GM18505 (cell line): ENCODE measurements around the gene POU3F1.
"Not testable (repeated sequence)": the region's sequence is repeated elsewhere in the genome, so short reads cannot be mapped to it uniquely, and the experiment has no call there.

Source experiments
- ATAC-seq: cut with Tn5 transposase; IDR thresholded peaks from one replicate; pipeline ENCODE4 v1.9.1; 2021; ENCODE audit not compliant: unreplicated experiment
- POLR2A ChIP-seq: IDR thresholded peaks from 4 replicates; pipeline ENCODE4 v1.6.1; 2011; ENCODE audit warnings: borderline replicate concordance; ENCODE audit not compliant: insufficient read depth, insufficient read length; ENCODE audit errors: extremely low read depth

The POU3F1 gene

DNA sequence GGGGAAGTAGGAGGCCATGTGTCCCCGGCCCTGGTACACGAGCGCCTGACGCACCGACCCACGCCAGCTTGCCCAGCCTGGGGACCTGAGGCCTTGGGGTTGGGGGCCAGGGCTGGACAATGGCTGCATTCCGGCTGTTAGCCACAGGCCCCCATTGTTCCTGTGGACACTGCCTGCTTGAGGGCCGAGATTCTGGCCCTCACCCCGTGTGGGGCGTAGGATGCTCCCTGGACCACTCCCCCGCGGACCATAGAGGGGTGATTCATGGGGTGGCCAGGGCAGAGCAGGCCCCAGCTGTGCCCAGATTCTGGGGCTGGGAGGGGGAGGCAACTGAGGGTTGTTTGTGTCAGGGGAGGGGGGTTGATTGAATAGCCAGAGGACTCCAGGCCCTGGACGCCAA, 11.7 kb downstream of the POU3F1 start:
- no peak for TF ChIP-seq POLR2A
- ATAC-seq: no peak

GRCh38 chr1:38032992-38033391, 13.6 kb downstream of the POU3F1 start:
- not testable (repeated sequence) for ATAC-seq

GRCh38 chr1:38031513-38031866, 15.1 kb downstream of the POU3F1 start:
- no peak for ATAC-seq
- no peak for TF ChIP-seq POLR2A

DNA sequence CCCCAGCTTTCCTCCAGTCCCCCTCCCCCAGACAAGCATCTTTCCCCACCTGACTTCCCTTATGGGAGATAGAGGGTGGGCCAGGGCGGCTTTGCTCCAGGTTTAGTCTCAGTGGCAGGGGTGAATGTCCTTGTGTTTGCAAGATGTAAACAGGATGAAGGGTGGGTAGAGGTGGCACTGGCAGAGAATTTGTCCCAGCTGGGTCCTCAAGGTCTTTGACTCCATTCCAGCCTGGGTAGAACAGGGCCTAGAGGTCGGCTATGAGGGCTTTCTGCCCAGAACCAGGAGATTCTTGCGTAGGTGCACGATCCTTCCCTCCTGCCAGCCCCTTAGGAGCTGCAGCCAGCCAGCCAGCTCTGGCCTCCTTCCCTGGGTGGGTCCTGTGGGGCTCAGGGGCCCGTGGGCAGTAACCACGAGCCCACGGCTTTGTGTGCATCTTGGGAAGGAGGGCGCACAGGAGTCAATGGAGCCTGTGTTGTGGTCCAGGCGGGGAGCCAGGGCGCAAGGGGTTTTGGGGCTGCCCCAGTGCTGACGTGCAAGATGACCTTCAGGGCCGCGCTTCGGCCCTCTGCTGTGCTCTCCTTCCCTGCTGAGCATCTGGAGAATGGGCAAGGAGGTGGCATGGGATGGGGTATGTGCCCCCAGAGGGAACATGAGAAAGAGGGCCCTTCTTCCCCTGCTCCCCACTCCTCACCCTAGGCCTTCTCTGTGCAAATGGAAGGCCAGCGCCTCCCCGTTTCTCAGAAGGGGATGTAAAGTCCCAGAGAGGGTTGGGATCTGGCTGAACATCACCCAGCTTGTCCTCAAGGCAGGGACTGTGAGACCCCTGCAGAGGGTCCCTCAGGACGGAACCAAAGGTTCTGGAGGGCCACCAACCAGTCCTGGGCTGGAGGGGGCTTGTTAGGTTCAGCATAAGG, 15.7 kb downstream of the POU3F1 start:
- no peak for ATAC-seq
- TF ChIP-seq POLR2A: no peak

DNA sequence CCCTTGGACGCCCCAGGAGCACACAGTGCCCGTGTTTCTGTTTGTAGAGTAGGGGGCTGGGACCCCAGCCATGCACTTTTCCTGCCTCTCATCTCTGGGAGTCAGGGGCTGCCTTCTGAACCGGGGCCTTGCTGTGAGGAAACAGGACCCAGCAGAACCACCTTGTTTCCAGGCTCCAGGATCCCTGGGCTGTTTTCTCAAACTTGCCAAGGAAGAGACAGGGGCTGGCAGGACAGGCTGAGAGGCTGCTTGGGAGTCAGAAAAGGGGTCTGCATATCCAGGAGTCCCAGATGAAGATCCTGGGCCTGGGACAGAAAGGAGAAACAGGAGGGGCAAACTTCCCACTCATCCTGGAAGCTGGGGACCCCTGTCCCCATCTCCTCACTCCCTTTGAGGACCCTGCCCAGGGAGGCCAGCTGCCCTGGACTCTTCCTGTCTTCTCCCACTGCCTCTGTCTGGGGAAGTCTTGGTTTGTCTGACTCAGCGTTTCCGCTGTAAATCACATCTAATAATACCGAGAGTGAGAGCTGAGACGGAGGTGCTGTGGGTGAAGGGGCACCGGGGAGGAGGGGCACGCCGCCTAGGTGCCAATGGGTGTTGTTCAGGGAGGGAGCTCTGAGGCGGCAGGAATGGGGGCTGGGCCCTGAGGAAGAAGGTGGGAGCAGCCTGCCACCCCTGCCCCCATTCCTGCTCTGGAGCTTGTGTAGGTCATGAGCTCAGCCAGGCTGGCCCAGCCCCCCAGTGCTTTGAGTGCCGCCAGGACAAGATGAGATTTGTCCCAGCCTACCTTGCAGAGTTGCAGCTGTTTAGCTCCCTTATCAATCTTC, 16.7 kb downstream of the POU3F1 start:
- TF ChIP-seq POLR2A: peak; percentile 41
- no peak for ATAC-seq

DNA sequence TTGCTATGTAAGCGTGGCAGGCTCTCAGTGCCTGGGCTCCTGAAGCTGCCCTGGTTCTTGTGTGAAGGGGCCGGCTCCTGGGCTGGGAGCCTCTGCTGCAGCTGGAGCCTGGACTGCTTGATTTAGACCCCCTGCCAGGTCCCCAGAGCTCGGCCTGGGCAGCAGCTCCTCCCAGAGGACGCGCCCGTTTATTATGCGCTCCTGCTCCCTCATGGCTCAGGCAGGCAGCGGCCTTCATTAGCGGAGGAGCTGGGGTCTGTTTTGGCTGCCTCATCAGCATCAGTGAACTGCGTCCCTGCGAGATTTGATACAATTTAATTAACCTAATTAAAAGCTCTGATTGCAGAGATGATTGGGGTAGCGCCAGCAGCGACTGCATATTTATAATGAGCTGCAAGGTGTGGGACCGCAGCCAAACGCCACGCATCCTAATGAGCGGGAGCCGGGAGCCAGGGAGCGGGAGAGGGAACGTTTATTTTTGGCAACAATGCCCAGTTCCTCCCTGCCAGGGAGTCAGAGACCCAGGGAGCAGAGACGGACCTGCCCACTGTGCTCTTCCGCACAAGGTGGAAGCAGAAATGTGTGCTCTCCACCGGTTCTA, 17.4 kb downstream of the POU3F1 start:
- no peak for TF ChIP-seq POLR2A
- no peak for ATAC-seq

GRCh38 chr1:38028671-38029070, 17.9 kb downstream of the POU3F1 start:
- TF ChIP-seq POLR2A: no peak
- ATAC-seq: peak; percentile 8

- ATAC-seq: peak; percentile 44
- TF ChIP-seq POLR2A: peak; percentile 27
These were observed 18.4 kb downstream of the POU3F1 start for GRCh38 chr1:38028105-38028591.

DNA sequence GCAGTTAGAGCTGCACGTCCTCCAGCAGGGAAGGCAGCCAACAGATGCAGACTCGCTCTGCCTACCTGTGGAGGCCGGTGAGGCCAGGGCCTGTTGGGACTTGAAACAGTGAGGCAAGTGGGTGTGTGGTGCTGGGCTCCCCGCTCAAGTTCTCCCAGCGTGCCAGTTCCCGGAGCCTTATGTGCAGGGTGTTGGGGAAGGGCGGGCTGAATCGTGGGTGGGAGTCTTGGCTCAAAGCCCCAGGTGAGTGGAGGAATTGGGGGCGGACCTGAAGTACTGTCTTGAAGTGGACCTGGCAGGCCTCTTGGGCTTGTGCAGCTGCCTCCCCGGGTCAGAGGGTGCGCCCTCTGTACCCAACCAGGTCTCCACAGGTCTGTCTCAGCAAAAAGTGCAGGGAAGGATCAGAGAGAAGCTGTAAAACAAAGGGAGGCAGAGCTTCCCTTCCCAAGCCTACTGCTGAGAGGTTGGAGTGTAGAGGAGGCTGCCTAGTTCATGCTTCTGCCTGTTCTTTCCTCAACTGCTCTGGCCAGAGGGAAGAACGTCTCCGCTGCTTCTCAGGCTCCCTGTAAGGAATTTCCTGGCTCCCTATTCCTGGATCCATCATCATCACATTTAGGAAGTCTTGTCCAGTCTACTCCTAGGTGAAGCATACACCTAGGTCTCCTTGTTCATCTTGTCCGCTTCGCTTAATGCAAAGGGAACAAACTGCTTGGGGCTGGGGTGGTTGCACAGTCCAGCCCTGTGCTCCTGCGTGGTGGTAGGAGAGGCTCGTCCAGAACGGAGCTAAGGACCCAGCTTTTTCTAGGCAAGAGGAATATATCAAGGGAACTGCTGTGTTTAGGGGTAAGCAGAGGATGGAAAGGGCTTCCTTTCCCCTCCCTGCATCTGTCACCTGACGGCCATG, 19.1 kb downstream of the POU3F1 start:
- TF ChIP-seq POLR2A: no peak
- ATAC-seq: no peak

GRCh38 chr1:38026592-38027200, 19.9 kb downstream of the POU3F1 start:
- no peak for ATAC-seq
- TF ChIP-seq POLR2A: no peak

- no peak for TF ChIP-seq POLR2A
- ATAC-seq: no peak
These were observed 20.9 kb downstream of the POU3F1 start for GRCh38 chr1:38025664-38026063.

DNA sequence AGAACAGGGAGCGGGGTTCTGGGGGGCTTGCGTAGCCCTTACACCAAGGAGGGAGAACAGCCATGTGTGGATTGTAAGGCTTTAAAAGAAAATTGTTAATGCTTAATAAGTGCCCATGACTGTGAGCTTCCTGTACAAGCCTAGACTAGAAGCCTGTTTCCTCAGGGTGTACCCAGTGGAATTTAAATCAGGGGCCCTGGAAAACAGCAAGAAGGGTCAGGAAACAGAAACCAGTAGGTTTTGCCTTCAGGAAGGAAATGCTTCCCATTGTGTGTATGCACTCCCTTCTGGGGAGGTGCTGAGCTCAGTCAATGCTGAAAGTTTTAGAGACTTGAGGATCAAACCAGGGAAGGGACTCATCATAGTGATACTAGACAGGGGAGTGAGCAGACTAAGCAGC, 21.4 kb downstream of the POU3F1 start:
- ATAC-seq: no peak
- TF ChIP-seq POLR2A: no peak
